ENCODE results near the gene LRAT.

The LRAT gene

GRCh38 chr4:154741131-154741665 is 2.6 kb upstream of the LRAT start:
- H3K4me3 ChIP-seq (ENCODE audit: low read depth, low read length), result no peak overlapping the region
- TF ChIP-seq MAX (IDR thresholded peaks at IDR 0.05; ENCODE audit: low read depth, low read length), result no peak
- DNase-seq (ENCODE audit: low read depth), result no peak

GRCh38 chr4:154741922-154742850 is 1.6 kb upstream of the LRAT start:
- H3K4me3 ChIP-seq (ENCODE audit: low read depth, low read length), result no peak overlapping the region
- TF ChIP-seq MAX (IDR thresholded peaks at IDR 0.05; ENCODE audit: low read depth, low read length) (no peak), CTCF (IDR thresholded peaks at IDR 0.05; ENCODE audit: low read depth, low read length) (no peak)
- no peak for DNase-seq (ENCODE audit: low read depth)

GRCh38 chr4:154744341-154744926 is 634 bp downstream of the LRAT start:
- H3K4me3 ChIP-seq (ENCODE audit: low read depth, low read length), result no peak overlapping the region
- TF ChIP-seq CTCF (IDR thresholded peaks at IDR 0.05; ENCODE audit: low read depth, low read length) (no peak), POLR2A (IDR thresholded peaks at IDR 0.05; ENCODE audit: extremely low read depth, insufficient read length) (no peak), MYC (IDR thresholded peaks at IDR 0.05; ENCODE audit: low read depth, low read length) (no peak), MAX (IDR thresholded peaks at IDR 0.05; ENCODE audit: low read depth, low read length) (no peak)

GRCh38 chr4:154757713-154758112 is 13.9 kb downstream of the LRAT start:
- TF ChIP-seq MAX (IDR thresholded peaks at IDR 0.05; ENCODE audit: low read depth, low read length) (no peak), POLR2A (IDR thresholded peaks at IDR 0.05; ENCODE audit: extremely low read depth, insufficient read length) (no peak), CTCF (IDR thresholded peaks at IDR 0.05; ENCODE audit: low read depth, low read length) (no peak), MYC (IDR thresholded peaks at IDR 0.05; ENCODE audit: low read depth, low read length) (no peak)
- DNase-seq (ENCODE audit: low read depth), result no peak

More at GRCh38 chr4:154744341-154744926, 634 bp downstream of the LRAT start:
- no peak for DNase-seq (ENCODE audit: low read depth)

GRCh38 chr4:154760895-154761294 is 17.1 kb downstream of the LRAT start:
- no peak overlapping the region for H3K4me3 ChIP-seq (ENCODE audit: low read depth, low read length)
- no peak for DNase-seq (ENCODE audit: low read depth)
- no peak for TF ChIP-seq CTCF (IDR thresholded peaks at IDR 0.05; ENCODE audit: low read depth, low read length)

More at GRCh38 chr4:154757713-154758112, 13.9 kb downstream of the LRAT start:
- H3K4me3 ChIP-seq (ENCODE audit: low read depth, low read length), result no peak overlapping the region

- TF ChIP-seq MAX (IDR thresholded peaks at IDR 0.05; ENCODE audit: low read depth, low read length) (no peak), POLR2A (IDR thresholded peaks at IDR 0.05; ENCODE audit: extremely low read depth, insufficient read length) (no peak), CTCF (IDR thresholded peaks at IDR 0.05; ENCODE audit: low read depth, low read length) (no peak), MYC (IDR thresholded peaks at IDR 0.05; ENCODE audit: low read depth, low read length) (no peak)
- no peak for DNase-seq (ENCODE audit: low read depth)
- H3K4me3 ChIP-seq (ENCODE audit: low read depth, low read length), result no peak overlapping the region
These were observed 34.5 kb downstream of the LRAT start for GRCh38 chr4:154778264-154778663.

Measured in NB4 (cell line).